ENCODE results near the gene MBTPS1. TPM values are rescaled to one million over a fixed set of nuclear protein-coding genes. Genes with fewer than 3 reads are reported as not detected.
A peak's percentile ranks its signal among the peaks of the same experiment; 100 is the strongest.

MBTPS1 gene
- total and polyA plus RNA-seq, 9 of the 15 experiments (the other 6 are each of a cell fraction or from before 2014, with no cell fraction given): 2.8 to 57.6 (median 43.8) TPM

DNA sequence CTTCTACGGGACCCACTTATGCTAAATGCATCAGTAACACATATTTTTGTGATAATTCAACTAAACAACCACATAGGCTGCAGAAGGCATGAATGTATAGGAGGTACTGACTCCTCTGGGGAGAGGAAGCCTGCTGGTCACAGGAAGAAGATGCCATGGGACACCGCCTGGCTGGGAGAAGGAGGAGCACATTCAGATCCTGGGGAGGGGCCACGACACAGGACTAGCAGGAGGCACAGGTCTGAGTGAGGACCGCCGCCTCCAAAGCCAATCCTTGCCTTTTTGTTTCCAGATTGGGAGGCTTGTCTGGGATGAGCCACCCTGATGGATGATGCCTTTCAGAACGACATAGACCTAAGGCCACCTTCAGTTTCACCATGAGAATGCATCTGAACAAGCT, 34.6 kb downstream of the MBTPS1 start:
- peaks cover 81% of the 10 kb centered on the region for H3K36me3 ChIP-seq (ENCODE audit: control insufficient read depth, insufficient read depth, low read length)
- TF ChIP-seq, protein P1, sequence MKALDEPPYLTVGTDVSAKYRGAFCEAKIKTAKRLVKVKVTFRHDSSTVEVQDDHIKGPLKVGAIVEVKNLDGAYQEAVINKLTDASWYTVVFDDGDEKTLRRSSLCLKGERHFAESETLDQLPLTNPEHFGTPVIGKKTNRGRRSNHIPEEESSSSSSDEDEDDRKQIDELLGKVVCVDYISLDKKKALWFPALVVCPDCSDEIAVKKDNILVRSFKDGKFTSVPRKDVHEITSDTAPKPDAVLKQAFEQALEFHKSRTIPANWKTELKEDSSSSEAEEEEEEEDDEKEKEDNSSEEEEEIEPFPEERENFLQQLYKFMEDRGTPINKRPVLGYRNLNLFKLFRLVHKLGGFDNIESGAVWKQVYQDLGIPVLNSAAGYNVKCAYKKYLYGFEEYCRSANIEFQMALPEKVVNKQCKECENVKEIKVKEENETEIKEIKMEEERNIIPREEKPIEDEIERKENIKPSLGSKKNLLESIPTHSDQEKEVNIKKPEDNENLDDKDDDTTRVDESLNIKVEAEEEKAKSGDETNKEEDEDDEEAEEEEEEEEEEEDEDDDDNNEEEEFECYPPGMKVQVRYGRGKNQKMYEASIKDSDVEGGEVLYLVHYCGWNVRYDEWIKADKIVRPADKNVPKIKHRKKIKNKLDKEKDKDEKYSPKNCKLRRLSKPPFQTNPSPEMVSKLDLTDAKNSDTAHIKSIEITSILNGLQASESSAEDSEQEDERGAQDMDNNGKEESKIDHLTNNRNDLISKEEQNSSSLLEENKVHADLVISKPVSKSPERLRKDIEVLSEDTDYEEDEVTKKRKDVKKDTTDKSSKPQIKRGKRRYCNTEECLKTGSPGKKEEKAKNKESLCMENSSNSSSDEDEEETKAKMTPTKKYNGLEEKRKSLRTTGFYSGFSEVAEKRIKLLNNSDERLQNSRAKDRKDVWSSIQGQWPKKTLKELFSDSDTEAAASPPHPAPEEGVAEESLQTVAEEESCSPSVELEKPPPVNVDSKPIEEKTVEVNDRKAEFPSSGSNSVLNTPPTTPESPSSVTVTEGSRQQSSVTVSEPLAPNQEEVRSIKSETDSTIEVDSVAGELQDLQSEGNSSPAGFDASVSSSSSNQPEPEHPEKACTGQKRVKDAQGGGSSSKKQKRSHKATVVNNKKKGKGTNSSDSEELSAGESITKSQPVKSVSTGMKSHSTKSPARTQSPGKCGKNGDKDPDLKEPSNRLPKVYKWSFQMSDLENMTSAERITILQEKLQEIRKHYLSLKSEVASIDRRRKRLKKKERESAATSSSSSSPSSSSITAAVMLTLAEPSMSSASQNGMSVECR (CRISPR knock-in tag; IDR thresholded peaks at IDR 0.05): no peak

More for the DNA sequence above, 34.6 kb downstream of the MBTPS1 start:
- ATAC-seq: no peak
- Histone ChIP-seq H3K4me3 (no peak overlapping the region), H3K9ac (ENCODE audit: insufficient read depth in 1 of 2, low read depth in 2 of 2, low read length in 2 of 2) (no peak overlapping the region), H3K27ac (ENCODE audit: extremely low read depth, low read depth, low read length) (no peak overlapping the region), H3K9me1 (ENCODE audit: control insufficient read depth, insufficient read depth, low read length) (no peaks in the 10 kb centered on the region), H3K4me2 (ENCODE audit: insufficient read depth, low read length) (no peak overlapping the region), H3K79me2 (ENCODE audit: control insufficient read depth, insufficient read depth, low read length) (no peaks in the 10 kb centered on the region), H2AFZ (ENCODE audit: low read depth, low read length) (no peak overlapping the region), H3K27me3 (ENCODE audit: control insufficient read depth in 2 of 2, insufficient read depth in 2 of 2, low read length in 2 of 2) (no peaks in the 10 kb centered on the region), H4K20me1 (replicated peaks; ENCODE audit: control insufficient read depth, insufficient read depth, low read length) (no peaks in the 10 kb centered on the region), H3K9me3 (replicated peaks; ENCODE audit: control insufficient read depth, insufficient read depth, low read depth, low read length) (no peaks in the 10 kb centered on the region), H3K4me1 (replicated peaks in 1 of 2; ENCODE audit: control insufficient read depth in 2 of 2, insufficient read depth in 2 of 2, low read length in 2 of 2) (peaks cover 0 to 3% of the 10 kb centered on the region in 2 experiments; a peak in 1 of 5 replicates)
- DNase-seq (ENCODE audit: extremely low read depth in 1 of 4, low spot score in 3 of 4): peak in 1 of 4 experiments; percentile 32
- no peak for FAIRE-seq
- ChIA-PET CTCF (ENCODE audit: low intra/inter-chr PET ratio) (no interaction called here), POLR2A (interaction anchor here (0.7 kb wide), 1 partner anchor 128 kb away, joined by 4 read pairs; no protein-coding TSS in a partner anchor)
- intact Hi-C loops (cut with micrococcal nuclease): loop anchor here (10.0 kb wide), 1 partner anchor 403 kb away; no protein-coding TSS in a partner anchor
- in situ Hi-C loops (cut with MboI): loop anchor here (5.0 kb wide), 1 partner anchor 85 kb away; no protein-coding TSS in a partner anchor
- BruUV-seq (replicated peaks): no TSS peak
- 84% methylated on average over 6 of the region's 6 CpGs for WGBS (ENCODE audit: insufficient coverage, low coverage, missing lambda C conversion rate)
